GM23248 (cell line): ENCODE data around the gene MMP11. TPM values are rescaled to one million over a fixed set of nuclear protein-coding genes. Genes with fewer than 3 reads are reported as not detected.

Experiments
- DNase-seq: peaks from one replicate; pipeline ENCODE4 v3.0.0-alpha.2; 2015
- H2AFZ ChIP-seq: fragments of 200-600 bp; sonication (generic); 2 replicates; pipeline ENCODE4 v1.6.1; 2016; ENCODE audit warnings: antibody characterized with exemption
- H3F3A ChIP-seq: fragments of 200-600 bp; sonication (generic); 2 replicates; pipeline ENCODE4 v1.6.1; 2016; ENCODE audit warnings: mild to moderate bottlenecking, antibody characterized with exemption, mixed run types; ENCODE audit not compliant: insufficient read depth
- H3K27ac ChIP-seq: fragments of 200-600 bp; sonication (generic); 2 replicates; pipeline ENCODE4 v1.5.1; 2016; ENCODE audit warnings: mild to moderate bottlenecking
- H3K27me3 ChIP-seq: fragments of 200-600 bp; sonication (generic); replicated peaks from 2 replicates; pipeline ENCODE4 v1.6.1; 2016; ENCODE audit warnings: mild to moderate bottlenecking; ENCODE audit not compliant: insufficient read depth
- H3K36me3 ChIP-seq: fragments of 200-600 bp; sonication (generic); 2 replicates; pipeline ENCODE4 v1.6.1; 2016; ENCODE audit warnings: low read depth, mild to moderate bottlenecking
- H3K4me1 ChIP-seq: fragments of 200-600 bp; sonication (generic); 2 replicates; pipeline ENCODE4 v1.6.1; 2016; ENCODE audit warnings: mild to moderate bottlenecking; ENCODE audit not compliant: insufficient read depth
- H3K4me2 ChIP-seq: fragments of 200-600 bp; sonication (generic); one replicate; pipeline ENCODE4 v1.6.1; 2016; ENCODE audit warnings: mild to moderate bottlenecking; ENCODE audit not compliant: unreplicated experiment
- H3K4me3 ChIP-seq: fragments of 200-600 bp; sonication (generic); 2 replicates; pipeline ENCODE4 v1.5.1; 2016; ENCODE audit warnings: mild to moderate bottlenecking
- H3K79me2 ChIP-seq: fragments of 200-600 bp; sonication (generic); 2 replicates; pipeline ENCODE4 v1.6.1; 2016; ENCODE audit warnings: mild to moderate bottlenecking; ENCODE audit not compliant: insufficient read depth
- H3K9ac ChIP-seq: fragments of 200-600 bp; sonication (generic); 2 replicates; pipeline ENCODE4 v1.6.1; 2016; ENCODE audit warnings: mild to moderate bottlenecking
- H3K9me2 ChIP-seq: fragments of 200-600 bp; sonication (generic); 2 replicates; pipeline ENCODE4 v1.6.1; 2016; ENCODE audit warnings: mixed run types, mild to moderate bottlenecking, moderate library complexity; ENCODE audit not compliant: insufficient read depth
- H3K9me3 ChIP-seq: fragments of 200-600 bp; sonication (generic); one replicate; pipeline ENCODE4 v1.6.1; 2017; ENCODE audit warnings: low read depth
- H4K20me1 ChIP-seq: fragments of 200-600 bp; sonication (generic); 2 replicates; pipeline ENCODE4 v1.6.0; 2016; ENCODE audit not compliant: insufficient read depth
- EZH2 ChIP-seq: fragments of 200-600 bp; sonication (generic); IDR thresholded peaks from 2 replicates; pipeline ENCODE4 v1.6.1; 2018; ENCODE audit warnings: antibody characterized with exemption, mild to moderate bottlenecking; ENCODE audit not compliant: insufficient read depth, poor library complexity, severe bottlenecking
- EZH2phosphoT487 ChIP-seq: fragments of 200-600 bp; sonication (generic); IDR thresholded peaks from 2 replicates; pipeline ENCODE4 v1.6.1; 2018; ENCODE audit warnings: antibody characterized with exemption, moderate library complexity, mild to moderate bottlenecking, low read depth; ENCODE audit not compliant: insufficient read depth
- WGBS, 2 experiments: methylation state at CpG; one replicate each; pipeline ENCODE4 v1.1.6; 2015 to 2017; ENCODE audit warnings: low lambda C conversion rate in 2 of 2, low coverage in 1 of 2; ENCODE audit errors: missing lambda C conversion rate in 2 of 2; 5-methylcytosine and 5-hydroxymethylcytosine counted together
- in situ Hi-C: fragments of 300-500 bp; cut with MboI; formaldehyde crosslinking; loops from 2 replicates; pipeline ENCODE4 v1.15.0; 2020
- polyA plus RNA-seq: library from polyadenylated mRNA; unstranded; fragments of >200 nt; fragmentation: Nextera tagmentation; extraction: Ambion mirVana; gene quantifications from 2 replicates; pipeline ENCODE4 v1.2.1, GENCODE V29; 2016
- total RNA-seq: library from RNA; depleted of rRNA; stranded (reverse); fragments of >200 nt; shearing (Covaris generic); gene quantifications from 2 replicates; pipeline ENCODE4 v1.2.3, GENCODE V29; 2014

The MMP11 gene
- total and polyA plus RNA-seq, 2 experiments from 2014 or later: 1.3 to 2.9 TPM

DNA sequence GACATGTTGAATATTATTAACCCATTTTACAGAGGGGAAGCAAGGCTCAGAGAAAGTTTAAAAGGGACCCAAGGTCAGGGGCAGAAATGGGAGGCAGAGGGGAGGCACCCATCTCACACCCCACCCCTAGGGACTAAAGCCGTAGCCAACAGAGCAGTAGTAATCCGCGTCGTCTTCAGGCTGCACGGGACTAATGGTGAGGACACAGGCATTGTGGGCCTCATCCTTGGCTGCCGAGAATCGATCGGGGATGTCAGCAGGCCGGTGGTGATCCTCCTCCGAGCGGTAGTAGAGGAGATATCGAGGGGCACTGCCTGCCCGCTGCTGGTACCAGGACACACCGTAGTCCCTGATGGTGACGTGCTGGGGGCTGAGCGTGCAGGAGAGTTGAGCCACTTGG lies 19.9 kb upstream of the MMP11 start:
- Histone ChIP-seq H3K9me2 (no peaks in the 10 kb centered on the region), H3K4me1 (0 out of 2 replicates have a peak, but pooled peaks cover 7% of the 10 kb centered on the region), H3K27me3 (no peaks in the 10 kb centered on the region), H3K4me3 (no peak overlapping the region), H3F3A (0 out of 2 replicates have a peak, but pooled peaks cover 6% of the 10 kb centered on the region), H3K79me2 (peaks cover 19% of the 10 kb centered on the region), H2AFZ (no peak overlapping the region), H3K36me3 (no peaks in the 10 kb centered on the region), H3K9ac (no peak overlapping the region), H3K9me3 (no peaks in the 10 kb centered on the region), H3K27ac (no peak overlapping the region), H3K4me2 (no peak overlapping the region), H4K20me1 (no peaks in the 10 kb centered on the region)
- in situ Hi-C loops: no loop called here
- DNase-seq: no peak
- 86 to 92% methylated on average over 16 of the region's 16 CpGs for WGBS, 2 experiments
- no peak for TF ChIP-seq EZH2
- no peak for TF ChIP-seq EZH2phosphoT487

DNA sequence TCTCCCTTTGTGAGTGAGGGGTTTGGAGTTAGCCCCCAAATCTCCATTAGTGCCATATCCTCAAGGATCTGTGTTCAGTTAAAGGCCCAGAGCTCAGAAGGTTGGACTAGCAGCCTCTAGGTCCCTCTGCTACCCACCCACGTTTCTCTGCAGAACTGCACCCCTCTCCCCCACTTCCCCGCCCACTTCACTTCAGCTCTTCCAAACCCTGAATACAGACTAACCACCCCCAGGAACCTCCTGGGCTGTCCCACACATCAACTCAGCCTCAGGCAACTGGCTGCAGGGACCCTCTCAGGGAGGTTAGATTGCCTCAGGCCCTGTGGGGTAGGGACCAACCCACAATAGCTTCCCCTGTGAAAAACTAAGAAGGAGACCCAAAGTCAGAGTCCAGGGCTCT lies 19.3 kb upstream of the MMP11 start:
- no peak for TF ChIP-seq EZH2phosphoT487
- no peak for TF ChIP-seq EZH2
- H2AFZ ChIP-seq: no peak overlapping the region
- no peak overlapping the region for H3K27ac ChIP-seq
- peaks cover 17% of the 10 kb centered on the region for H3K79me2 ChIP-seq
- WGBS, 2 experiments: 64 to 80% methylated on average over 2 of the region's 2 CpGs
- no peak overlapping the region for H3K4me3 ChIP-seq
- H3K9me3 ChIP-seq: no peaks in the 10 kb centered on the region
- H3K4me2 ChIP-seq: no peak overlapping the region
- in situ Hi-C loops: no loop called here
- DNase-seq: no peak
- H3K36me3 ChIP-seq: no peaks in the 10 kb centered on the region
- 0 out of 2 replicates have a peak, but pooled peaks cover 7% of the 10 kb centered on the region for H3K4me1 ChIP-seq
- H4K20me1 ChIP-seq: no peaks in the 10 kb centered on the region
- H3F3A ChIP-seq: 0 out of 2 replicates have a peak, but pooled peaks cover 6% of the 10 kb centered on the region
- H3K9me2 ChIP-seq: no peaks in the 10 kb centered on the region
- H3K9ac ChIP-seq: no peak overlapping the region
- no peaks in the 10 kb centered on the region for H3K27me3 ChIP-seq

DNA sequence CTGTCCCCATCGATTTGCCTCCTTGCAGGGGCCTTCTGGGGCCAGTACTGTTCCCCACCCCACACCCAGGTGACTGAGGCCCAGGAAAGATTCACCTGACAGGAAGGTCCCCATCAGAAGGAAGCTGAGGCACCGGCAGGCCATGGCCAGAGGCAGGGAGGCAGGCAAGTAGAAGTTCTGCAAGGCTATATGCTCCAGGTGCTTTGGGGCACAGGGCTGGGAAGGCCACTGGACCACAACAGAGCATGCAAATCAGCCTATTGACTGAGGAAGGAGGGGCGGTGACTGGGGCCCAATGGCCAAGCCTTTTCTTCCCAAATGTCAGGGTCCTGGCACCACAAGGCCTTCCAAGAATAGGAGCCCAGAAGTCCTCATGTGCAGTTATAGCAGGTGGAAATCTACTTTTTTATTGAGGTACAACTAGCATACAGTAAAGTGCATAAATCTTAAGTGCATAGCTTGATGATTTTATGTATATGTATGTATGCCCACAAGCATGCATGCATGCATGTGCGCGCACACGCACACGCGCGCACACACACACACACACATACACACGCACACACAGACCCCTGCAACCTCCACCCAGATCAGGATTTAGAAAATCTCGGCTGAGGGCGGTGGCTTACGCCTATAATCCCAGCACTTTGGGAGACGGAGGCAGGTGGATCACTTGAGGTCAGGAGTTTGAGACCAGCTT lies 18.3 kb upstream of the MMP11 start, which contains the start of gene VPREB3:
Gene VPREB3 (minus strand): TSS at position 206 of the 700 bp plus-strand sequence. CDS start 62 bp downstream, at position 144.
- Histone ChIP-seq H4K20me1 (no peaks in the 10 kb centered on the region), H3K79me2 (peaks cover 12% of the 10 kb centered on the region; the same call in 1 of the 2 replicates), H3K27me3 (no peaks in the 10 kb centered on the region), H3K27ac (no peak within 1 kb of the TSS), H3F3A (0 out of 2 replicates have a peak, but pooled peaks cover 6% of the 10 kb centered on the region), H3K36me3 (no peaks in the 10 kb centered on the region), H3K9me3 (no peaks in the 10 kb centered on the region), H3K4me2 (no peak within 1 kb of the TSS), H3K9ac (no peak within 1 kb of the TSS), H3K9me2 (no peaks in the 10 kb centered on the region), H3K4me1 (0 out of 2 replicates have a peak, but pooled peaks cover 7% of the 10 kb centered on the region), H3K4me3 (no peak within 1 kb of the TSS), H2AFZ (no peak within 1 kb of the TSS)
- in situ Hi-C loops: no loop called here
- 91 to 95% methylated on average over 14 of the region's 14 CpGs for WGBS, 2 experiments
- TF ChIP-seq EZH2phosphoT487 (no peak), EZH2 (no peak)
- no peak for DNase-seq

GRCh38 chr22:23754980-23755636 lies 17.5 kb upstream of the MMP11 start:
- Histone ChIP-seq H3K9me2 (no peaks in the 10 kb centered on the region), H4K20me1 (no peaks in the 10 kb centered on the region), H3K4me1 (0 out of 2 replicates have a peak, but pooled peaks cover 3% of the 10 kb centered on the region), H3K79me2 (peaks cover 4% of the 10 kb centered on the region; the same call in 1 of the 2 replicates), H3K27me3 (no peaks in the 10 kb centered on the region), H3K9me3 (no peaks in the 10 kb centered on the region), H3K27ac (no peak overlapping the region), H3K36me3 (no peaks in the 10 kb centered on the region), H3F3A (0 out of 2 replicates have a peak, but pooled peaks cover 6% of the 10 kb centered on the region), H3K4me2 (no peak overlapping the region), H3K9ac (no peak overlapping the region), H2AFZ (no peak overlapping the region), H3K4me3 (no peak overlapping the region)
- in situ Hi-C loops: no loop called here
- no peak for TF ChIP-seq EZH2
- TF ChIP-seq EZH2phosphoT487: no peak
- DNase-seq: peak; percentile 38
- 62 to 64% methylated on average over 6 of the region's 6 CpGs for WGBS, 2 experiments
